ENCODE results near the gene NUFIP2.

- TF ChIP-seq GATA3 (IDR thresholded peaks at IDR 0.05; ENCODE audit: low read depth, low read length) (no peak), GATA2 (IDR thresholded peaks at IDR 0.05; ENCODE audit: low read depth, low read length) (no peak)
Measured at GRCh38 chr17:29240477-29240876, 53.5 kb downstream of the NUFIP2 start.
